BJ (cell line): ENCODE measurements around the gene CCDC33. TPM values are rescaled to one million over a fixed set of nuclear protein-coding genes. Genes with fewer than 3 reads are reported as not detected.

Source experiments
- CTCF ChIA-PET: fragments of 350-600 bp; formaldehyde crosslinking; extraction: SDS; loops from one replicate; lab custom pipeline; 2021; ENCODE audit warnings: antibody characterized with exemption, inconsistent platforms; lab: Yijun Ruan, JAX
- POLR2A ChIA-PET: fragments of 300-600 bp; sonication (Branson Sonifier 250); formaldehyde crosslinking; extraction: SDS; loops from one replicate; lab custom pipeline; 2021; ENCODE audit warnings: antibody characterized with exemption; lab: Charles Lee
- DNase-seq: peaks from one replicate; pipeline ENCODE4 v3.0.0-alpha.2; 2011; ENCODE audit warnings: low read depth
- H3K27me3 ChIP-seq: 2 replicates; pipeline ENCODE4 v1.6.0; 2011; ENCODE audit warnings: low read length; ENCODE audit not compliant: control insufficient read depth, insufficient read depth
- H3K36me3 ChIP-seq: 2 replicates; pipeline ENCODE4 v1.5.1; 2011; ENCODE audit warnings: low read length; ENCODE audit not compliant: control insufficient read depth, insufficient read depth
- H3K4me3 ChIP-seq: 2 replicates; pipeline ENCODE4 v1.5.1; 2011; ENCODE audit warnings: low read depth, mild to moderate bottlenecking, control low read depth, low read length
- CTCF ChIP-seq: IDR thresholded peaks from 2 replicates; pipeline ENCODE4 v1.5.1; 2011; ENCODE audit warnings: low read depth, mild to moderate bottlenecking, control low read depth, inconsistent platforms, low read length, moderate library complexity; ENCODE audit not compliant: insufficient read depth
- polyA plus RNA-seq: library from polyadenylated mRNA; depleted of rRNA; stranded (reverse); fragments of >200 nt; gene quantifications from 2 replicates; pipeline ENCODE4 v1.2.3, GENCODE V29; 2011

The CCDC33 gene
- polyA plus RNA-seq, 1 experiment, result 0.26 TPM

DNA sequence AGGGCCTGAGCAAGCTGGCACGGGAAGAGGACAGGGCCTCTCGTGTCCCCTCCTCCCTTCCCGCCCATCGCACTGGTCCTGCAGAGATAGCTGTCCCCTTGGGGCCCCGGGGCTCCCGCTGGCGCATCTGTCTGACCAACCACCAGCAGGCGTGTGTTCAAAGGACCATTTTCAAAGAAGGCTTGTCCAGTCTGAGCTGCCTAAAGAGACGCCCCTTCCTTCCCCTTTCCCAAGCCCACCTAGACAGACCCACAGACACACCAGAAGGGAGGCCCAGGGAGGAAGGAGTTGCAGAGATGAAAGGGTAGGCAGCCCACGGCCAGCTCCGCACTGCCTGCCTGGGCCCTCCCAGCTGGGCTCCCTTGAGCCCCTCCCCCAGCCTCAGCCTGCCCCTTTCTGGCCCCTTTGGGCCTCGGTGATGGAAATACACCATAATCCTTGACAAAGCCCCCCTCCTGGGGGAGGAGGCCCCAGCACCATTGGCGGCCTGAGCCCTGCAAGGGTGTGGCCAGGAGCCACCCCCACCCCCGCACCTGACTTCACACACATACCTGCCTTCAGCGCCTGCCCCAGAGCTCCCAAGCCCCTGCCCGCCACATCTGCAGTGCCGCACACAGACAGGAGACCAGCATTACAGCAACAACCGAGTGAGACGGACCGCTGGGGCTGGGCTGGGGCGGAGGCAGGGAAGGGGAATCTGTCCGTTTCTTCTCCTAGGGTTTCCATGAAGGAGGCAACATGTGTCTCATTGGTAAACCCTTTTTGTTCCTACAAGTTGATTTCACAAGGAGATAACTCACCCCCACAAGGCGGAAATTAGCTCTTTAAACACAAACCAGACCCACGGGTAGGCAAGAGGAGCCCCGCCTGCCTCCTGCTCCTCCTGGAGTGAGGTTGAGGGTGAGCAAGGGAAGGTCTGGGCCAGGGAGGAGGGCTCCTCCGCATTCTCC lies 33.4 kb upstream of the CCDC33 start, which contains the start of gene STRA6:
Gene STRA6, minus strand, starts transcription at position 336 of the 950 bp plus-strand sequence. CDS start 520 bp downstream, outside the sequence.
- Histone ChIP-seq H3K36me3 (no peaks in the 10 kb centered on the region; the same call in 1 of the 2 replicates), H3K4me3 (peak within 1 kb of the TSS; percentile 22), H3K27me3 (no peaks in the 10 kb centered on the region)
- DNase-seq, result no peak
- CTCF ChIA-PET, result interaction anchor here (0.7 to 1.9 kb wide), 11 partner anchors 8 to 120 kb away, joined by 3 to 9 read pairs (median 3); partner anchors contain the start of gene ISLR
- POLR2A ChIA-PET, result no interaction called here
- TF ChIP-seq CTCF, result peak; percentile 30

DNA sequence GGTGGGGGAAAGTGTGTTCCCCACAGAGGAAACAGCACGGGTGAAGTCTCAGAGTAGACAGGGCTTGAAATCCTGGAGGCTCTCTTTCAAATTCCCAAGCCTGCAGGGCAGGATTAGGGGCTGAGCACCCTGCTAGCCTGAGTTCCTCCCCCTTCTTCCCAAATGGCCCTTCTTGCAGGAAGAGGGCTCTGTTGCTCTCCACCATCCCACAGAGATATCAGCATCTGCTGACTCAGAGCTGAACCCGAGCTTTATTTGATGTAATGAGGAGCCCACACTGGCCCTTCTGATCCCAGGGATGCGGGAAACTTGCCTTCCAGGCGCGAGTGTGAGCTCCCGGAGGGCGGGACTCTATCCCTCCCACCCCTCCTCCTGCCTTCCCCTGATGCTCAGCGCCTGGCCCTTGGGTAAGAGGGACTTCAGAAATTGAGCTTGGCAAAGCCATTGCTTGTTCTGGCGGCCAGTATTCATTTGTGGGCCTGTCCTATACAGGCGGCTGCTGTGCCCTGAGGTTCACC lies 32.2 kb upstream of the CCDC33 start:
- no peaks in the 10 kb centered on the region; the same call in 1 of the 2 replicates for H3K36me3 ChIP-seq
- no peak overlapping the region for H3K4me3 ChIP-seq
- TF ChIP-seq CTCF, result no peak
- CTCF ChIA-PET, result interaction anchor here (1.0 to 1.9 kb wide), 5 partner anchors 9 to 118 kb away, joined by 3 to 5 read pairs (median 4); no protein-coding TSS in a partner anchor
- no peak for DNase-seq
- no peaks in the 10 kb centered on the region for H3K27me3 ChIP-seq
- POLR2A ChIA-PET, result interaction anchor here (0.6 kb wide), 1 partner anchor 1165 kb away, joined by 3 read pairs; no protein-coding TSS in a partner anchor

DNA sequence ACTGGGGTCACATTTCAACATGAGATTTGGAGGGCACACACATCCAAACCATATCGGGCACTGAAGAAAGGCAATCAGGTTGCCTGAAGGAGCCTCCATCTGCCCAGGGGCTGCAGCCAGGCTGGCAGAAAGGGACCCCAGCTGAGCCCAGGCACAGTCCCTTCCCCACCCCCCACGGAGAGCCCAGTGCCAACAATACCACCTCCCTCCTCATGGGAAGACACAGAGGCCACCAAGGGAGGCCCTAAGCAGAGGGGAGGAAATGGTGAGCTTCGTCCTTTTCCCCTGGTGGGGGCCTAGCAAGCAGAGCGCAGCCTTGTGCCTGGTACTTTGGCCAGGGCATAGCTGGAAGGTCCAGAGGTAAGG lies 30.6 kb upstream of the CCDC33 start:
- TF ChIP-seq CTCF, result no peak
- POLR2A ChIA-PET, result interaction anchor here (0.6 kb wide), 1 partner anchor 664 kb away, joined by 3 read pairs; no protein-coding TSS in a partner anchor
- no peak for DNase-seq
- CTCF ChIA-PET, result interaction anchor here (1.3 kb wide), 1 partner anchor 9 kb away, joined by 3 read pairs; no protein-coding TSS in a partner anchor
- Histone ChIP-seq H3K27me3 (no peaks in the 10 kb centered on the region), H3K36me3 (no peaks in the 10 kb centered on the region), H3K4me3 (no peak overlapping the region)

- Histone ChIP-seq H3K4me3 (no peak overlapping the region), H3K36me3 (no peaks in the 10 kb centered on the region), H3K27me3 (no peaks in the 10 kb centered on the region)
- ChIA-PET POLR2A (no interaction called here), CTCF (no interaction called here)
- no peak for TF ChIP-seq CTCF
- no peak for DNase-seq
Measured at GRCh38 chr15:74206801-74207281, 29.3 kb upstream of the CCDC33 start.
